ENCODE measurements around the gene CFAP97D1.

DNA sequence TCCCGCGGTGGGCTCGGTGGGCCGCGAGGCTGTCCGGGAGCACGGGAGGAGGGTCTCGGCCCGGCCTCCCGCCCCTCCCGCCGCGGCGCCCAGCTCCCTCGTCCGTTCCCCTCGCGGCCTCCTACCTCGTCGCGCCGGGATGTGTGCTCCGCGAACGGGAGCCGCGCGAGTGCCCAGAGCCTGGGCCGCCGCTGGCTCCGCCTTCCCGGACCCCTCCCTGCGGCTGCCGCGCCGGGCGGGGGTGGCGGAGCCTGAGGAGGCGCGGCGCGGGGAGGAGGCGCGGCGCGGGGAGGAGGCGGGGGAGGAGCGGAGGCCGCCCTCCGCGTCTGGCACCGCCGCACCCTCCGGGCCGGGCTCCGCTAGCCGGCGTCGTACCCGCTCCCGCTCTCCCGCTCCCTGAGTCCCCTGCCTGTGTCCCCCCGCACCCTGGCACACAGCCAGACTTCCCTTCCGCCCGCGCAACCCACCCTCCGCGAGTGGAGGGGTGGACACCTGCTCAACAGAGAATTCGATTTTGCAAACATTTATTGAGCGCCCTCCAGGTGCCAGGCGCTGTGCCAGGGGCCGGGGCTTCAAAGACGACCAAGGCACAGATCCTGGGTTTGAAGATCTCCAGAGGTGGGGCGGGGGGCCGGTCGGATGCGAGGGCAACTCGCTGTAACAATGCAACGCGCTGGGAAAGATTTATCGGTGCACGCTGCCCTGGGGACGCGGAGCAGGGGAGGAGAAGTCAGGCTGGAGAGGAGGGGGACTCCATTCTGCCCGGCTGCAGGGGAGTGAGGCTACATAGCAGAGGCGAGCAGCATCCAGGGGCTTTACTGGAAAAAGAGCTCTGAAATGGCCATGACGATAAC is 53.0 kb downstream of the CFAP97D1 start, which contains the start of gene MPP3:
- TF ChIP-seq SRF (IDR thresholded peaks at IDR 0.05; ENCODE audit: low read depth in 2 of 2, low read length in 2 of 2): no peak
- TF ChIP-seq, protein P1, sequence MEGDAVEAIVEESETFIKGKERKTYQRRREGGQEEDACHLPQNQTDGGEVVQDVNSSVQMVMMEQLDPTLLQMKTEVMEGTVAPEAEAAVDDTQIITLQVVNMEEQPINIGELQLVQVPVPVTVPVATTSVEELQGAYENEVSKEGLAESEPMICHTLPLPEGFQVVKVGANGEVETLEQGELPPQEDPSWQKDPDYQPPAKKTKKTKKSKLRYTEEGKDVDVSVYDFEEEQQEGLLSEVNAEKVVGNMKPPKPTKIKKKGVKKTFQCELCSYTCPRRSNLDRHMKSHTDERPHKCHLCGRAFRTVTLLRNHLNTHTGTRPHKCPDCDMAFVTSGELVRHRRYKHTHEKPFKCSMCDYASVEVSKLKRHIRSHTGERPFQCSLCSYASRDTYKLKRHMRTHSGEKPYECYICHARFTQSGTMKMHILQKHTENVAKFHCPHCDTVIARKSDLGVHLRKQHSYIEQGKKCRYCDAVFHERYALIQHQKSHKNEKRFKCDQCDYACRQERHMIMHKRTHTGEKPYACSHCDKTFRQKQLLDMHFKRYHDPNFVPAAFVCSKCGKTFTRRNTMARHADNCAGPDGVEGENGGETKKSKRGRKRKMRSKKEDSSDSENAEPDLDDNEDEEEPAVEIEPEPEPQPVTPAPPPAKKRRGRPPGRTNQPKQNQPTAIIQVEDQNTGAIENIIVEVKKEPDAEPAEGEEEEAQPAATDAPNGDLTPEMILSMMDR (IDR thresholded peaks at IDR 0.05 in 2 of 3, conservative IDR thresholded peaks at IDR 0.05 in 1 of 3; ENCODE audit: control insufficient read depth in 2 of 3, extremely low read depth in 1 of 3, insufficient read depth in 1 of 3, low read depth in 3 of 3, low read length in 3 of 3): no peak
- no peak for TF ChIP-seq RFX5 (IDR thresholded peaks at IDR 0.05; ENCODE audit: low read depth, low read length)
- TF ChIP-seq DPF2 (IDR thresholded peaks at IDR 0.05): no peak
- TF ChIP-seq, protein P2, sequence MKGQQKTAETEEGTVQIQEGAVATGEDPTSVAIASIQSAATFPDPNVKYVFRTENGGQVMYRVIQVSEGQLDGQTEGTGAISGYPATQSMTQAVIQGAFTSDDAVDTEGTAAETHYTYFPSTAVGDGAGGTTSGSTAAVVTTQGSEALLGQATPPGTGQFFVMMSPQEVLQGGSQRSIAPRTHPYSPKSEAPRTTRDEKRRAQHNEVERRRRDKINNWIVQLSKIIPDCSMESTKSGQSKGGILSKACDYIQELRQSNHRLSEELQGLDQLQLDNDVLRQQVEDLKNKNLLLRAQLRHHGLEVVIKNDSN (IDR thresholded peaks at IDR 0.05; ENCODE audit: borderline replicate concordance, extremely low read length, insufficient read depth, low read depth, low read length): no peak
- TF ChIP-seq ETV6 (conservative IDR thresholded peaks at IDR 0.05 in 1 of 2, IDR thresholded peaks at IDR 0.05 in 1 of 2; ENCODE audit: borderline replicate concordance in 1 of 2, low read depth in 1 of 2): no peak
- TF ChIP-seq, protein P3, sequence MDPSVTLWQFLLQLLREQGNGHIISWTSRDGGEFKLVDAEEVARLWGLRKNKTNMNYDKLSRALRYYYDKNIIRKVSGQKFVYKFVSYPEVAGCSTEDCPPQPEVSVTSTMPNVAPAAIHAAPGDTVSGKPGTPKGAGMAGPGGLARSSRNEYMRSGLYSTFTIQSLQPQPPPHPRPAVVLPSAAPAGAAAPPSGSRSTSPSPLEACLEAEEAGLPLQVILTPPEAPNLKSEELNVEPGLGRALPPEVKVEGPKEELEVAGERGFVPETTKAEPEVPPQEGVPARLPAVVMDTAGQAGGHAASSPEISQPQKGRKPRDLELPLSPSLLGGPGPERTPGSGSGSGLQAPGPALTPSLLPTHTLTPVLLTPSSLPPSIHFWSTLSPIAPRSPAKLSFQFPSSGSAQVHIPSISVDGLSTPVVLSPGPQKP (IDR thresholded peaks at IDR 0.05; ENCODE audit: low read depth, low read length): no peak
- no peak for TF ChIP-seq ESRRA (IDR thresholded peaks at IDR 0.05; ENCODE audit: low read length)
- TF ChIP-seq, protein P4, sequence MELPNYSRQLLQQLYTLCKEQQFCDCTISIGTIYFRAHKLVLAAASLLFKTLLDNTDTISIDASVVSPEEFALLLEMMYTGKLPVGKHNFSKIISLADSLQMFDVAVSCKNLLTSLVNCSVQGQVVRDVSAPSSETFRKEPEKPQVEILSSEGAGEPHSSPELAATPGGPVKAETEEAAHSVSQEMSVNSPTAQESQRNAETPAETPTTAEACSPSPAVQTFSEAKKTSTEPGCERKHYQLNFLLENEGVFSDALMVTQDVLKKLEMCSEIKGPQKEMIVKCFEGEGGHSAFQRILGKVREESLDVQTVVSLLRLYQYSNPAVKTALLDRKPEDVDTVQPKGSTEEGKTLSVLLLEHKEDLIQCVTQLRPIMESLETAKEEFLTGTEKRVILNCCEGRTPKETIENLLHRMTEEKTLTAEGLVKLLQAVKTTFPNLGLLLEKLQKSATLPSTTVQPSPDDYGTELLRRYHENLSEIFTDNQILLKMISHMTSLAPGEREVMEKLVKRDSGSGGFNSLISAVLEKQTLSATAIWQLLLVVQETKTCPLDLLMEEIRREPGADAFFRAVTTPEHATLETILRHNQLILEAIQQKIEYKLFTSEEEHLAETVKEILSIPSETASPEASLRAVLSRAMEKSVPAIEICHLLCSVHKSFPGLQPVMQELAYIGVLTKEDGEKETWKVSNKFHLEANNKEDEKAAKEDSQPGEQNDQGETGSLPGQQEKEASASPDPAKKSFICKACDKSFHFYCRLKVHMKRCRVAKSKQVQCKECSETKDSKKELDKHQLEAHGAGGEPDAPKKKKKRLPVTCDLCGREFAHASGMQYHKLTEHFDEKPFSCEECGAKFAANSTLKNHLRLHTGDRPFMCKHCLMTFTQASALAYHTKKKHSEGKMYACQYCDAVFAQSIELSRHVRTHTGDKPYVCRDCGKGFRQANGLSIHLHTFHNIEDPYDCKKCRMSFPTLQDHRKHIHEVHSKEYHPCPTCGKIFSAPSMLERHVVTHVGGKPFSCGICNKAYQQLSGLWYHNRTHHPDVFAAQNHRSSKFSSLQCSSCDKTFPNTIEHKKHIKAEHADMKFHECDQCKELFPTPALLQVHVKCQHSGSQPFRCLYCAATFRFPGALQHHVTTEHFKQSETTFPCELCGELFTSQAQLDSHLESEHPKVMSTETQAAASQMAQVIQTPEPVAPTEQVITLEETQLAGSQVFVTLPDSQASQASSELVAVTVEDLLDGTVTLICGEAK (IDR thresholded peaks at IDR 0.05; ENCODE audit: borderline replicate concordance): no peak
- no peak for TF ChIP-seq EP300 (IDR thresholded peaks at IDR 0.05; ENCODE audit: borderline replicate concordance in 1 of 2, control insufficient read depth in 1 of 2, low read depth in 2 of 2, low read length in 2 of 2)
- no peak for TF ChIP-seq POLR2AphosphoS5 (IDR thresholded peaks at IDR 0.05; ENCODE audit: low read length)
- no peak for TF ChIP-seq ZSCAN29 (IDR thresholded peaks at IDR 0.05)
- TF ChIP-seq POLR2A (IDR thresholded peaks at IDR 0.05; ENCODE audit: low read depth, low read length): no peak
- TF ChIP-seq MXI1 (IDR thresholded peaks at IDR 0.05; ENCODE audit: low read depth, low read length): no peak

Data from GM12878 (cell line).